HepG2 (cell line): ENCODE results near the gene AK4.

Experiments
- CTCF ChIP-seq: sonication (generic); formaldehyde crosslinking; IDR thresholded peaks from 2 replicates; pipeline ENCODE4 v1.5.0; 2020; ENCODE audit warnings: mild to moderate bottlenecking, missing genetic modification reagents, moderate library complexity
- NFE2L2 ChIP-seq: fragments of 150-350 bp; IDR thresholded peaks from 2 replicates; pipeline ENCODE4 v1.6.1; 2014; ENCODE audit warnings: low read length
- POLR2A ChIP-seq, 2 experiments: IDR thresholded peaks; 2 replicates each; pipeline ENCODE4 v1.6.1; 2011; ENCODE audit warnings: low read depth in 2 of 2, low read length in 2 of 2, mild to moderate bottlenecking in 1 of 2, moderate library complexity in 1 of 2; ENCODE audit not compliant: insufficient read depth in 1 of 2
- PREB ChIP-seq: sonication (generic); formaldehyde crosslinking; IDR thresholded peaks from 2 replicates; pipeline ENCODE4 v1.4.0; 2020; ENCODE audit warnings: missing genetic modification reagents
- ZFP36 ChIP-seq: fragments of 150-350 bp; IDR thresholded peaks from 2 replicates; pipeline ENCODE4 v1.6.1; 2018; ENCODE audit warnings: borderline replicate concordance, low read length, low read depth; ENCODE audit not compliant: partially characterized antibody

GRCh38 chr1:65258106-65258505, 110.1 kb downstream of the AK4 start:
- TF ChIP-seq POLR2A (IDR thresholded peaks at IDR 0.05; ENCODE audit: insufficient read depth in 1 of 2, low read depth in 2 of 2, low read length in 2 of 2) (no peak), CTCF (no peak), ZFP36 (no peak), NFE2L2 (no peak), PREB (no peak)
